ENCODE data around the gene PIGP. TPM values are rescaled to one million over a fixed set of nuclear protein-coding genes. Genes with fewer than 3 reads are reported as not detected.
A peak's percentile ranks its signal among the peaks of the same experiment; 100 is the strongest.

PIGP gene
- total RNA-seq, 8 experiments from 2014 or later: 14.3 to 51.6 (median 22.1) TPM

GRCh38 chr21:37032293-37032692 lies 40.6 kb downstream of the PIGP start:
- WGBS, 10 experiments: 56 to 90% (median 85%) methylated on average over 1 to 5 of the region's 5 CpGs; no CpG with 5 or more reads in 1 of the 10 experiments
- in situ Hi-C loops (cut with MboI; ENCODE audit: low pct_unique_long_range_greater_than_20kb in 2 of 9, low sequenced_read_pairs in 9 of 9, unreplicated experiment in 9 of 9): no loop called here
- no peak for ATAC-seq (replicated peaks in 6 of 8)
- no peak overlapping the region for H3K27ac ChIP-seq
- no peaks in the 10 kb centered on the region for H3K4me1 ChIP-seq (replicated peaks in 1 of 2)
- no peak overlapping the region for H3K4me3 ChIP-seq

- ATAC-seq (replicated peaks in 6 of 8): no peak
- Histone ChIP-seq H3K4me1 (replicated peaks in 1 of 2) (peaks cover 0 to 6% of the 10 kb centered on the region in 2 donors), H3K27ac (no peak overlapping the region), H3K4me3 (no peak overlapping the region)
- in situ Hi-C loops (cut with MboI; ENCODE audit: low pct_unique_long_range_greater_than_20kb in 2 of 9, low sequenced_read_pairs in 9 of 9, unreplicated experiment in 9 of 9): no loop called here
- 88 to 100% (median 93%) methylated on average over 1 to 4 of the region's 4 CpGs for WGBS, 10 experiments
Measured at GRCh38 chr21:37030864-37031263, 42.0 kb downstream of the PIGP start.

- peak in 4 of 8 experiments; percentile 40 to 89 (median 82) for ATAC-seq (replicated peaks in 6 of 8)
- in situ Hi-C loops (cut with MboI; ENCODE audit: low pct_unique_long_range_greater_than_20kb in 2 of 9, low sequenced_read_pairs in 9 of 9, unreplicated experiment in 9 of 9): no loop called here
- Histone ChIP-seq H3K4me1 (replicated peaks in 1 of 2) (peaks cover 0 to 6% of the 10 kb centered on the region in 2 donors), H3K27ac (no peak overlapping the region), H3K4me3 (no peak overlapping the region)
- WGBS, 10 experiments: 17 to 100% (median 70%) methylated on average over 1 to 4 of the region's 4 CpGs
Measured at GRCh38 chr21:37028570-37028969, 44.3 kb downstream of the PIGP start.

GRCh38 chr21:37026499-37026898 lies 46.4 kb downstream of the PIGP start:
- Histone ChIP-seq H3K4me3 (no peak overlapping the region), H3K27ac (no peak overlapping the region), H3K4me1 (replicated peaks in 1 of 2) (peaks cover 0 to 6% of the 10 kb centered on the region in 2 donors)
- WGBS, 10 experiments: 0 to 63% (median 44%) methylated on average over 1 to 4 of the region's 4 CpGs; no CpG with 5 or more reads in 3 of the 10 experiments
- ATAC-seq (replicated peaks in 6 of 8): peak in 5 of 8 experiments; percentile 52 to 73 (median 66)
- in situ Hi-C loops (cut with MboI; ENCODE audit: low pct_unique_long_range_greater_than_20kb in 2 of 9, low sequenced_read_pairs in 9 of 9, unreplicated experiment in 9 of 9): no loop called here

GRCh38 chr21:37017951-37018679 lies 54.8 kb downstream of the PIGP start:
- H3K4me3 ChIP-seq: no peak overlapping the region
- WGBS, 10 experiments: 30 to 100% (median 69%) methylated on average over 1 to 9 of the region's 13 CpGs; no CpG with 5 or more reads in 1 of the 10 experiments
- in situ Hi-C loops (cut with MboI; ENCODE audit: low pct_unique_long_range_greater_than_20kb in 2 of 9, low sequenced_read_pairs in 9 of 9, unreplicated experiment in 9 of 9): no loop called here
- ATAC-seq (replicated peaks in 6 of 8): no peak
- no peaks in the 10 kb centered on the region for H3K4me1 ChIP-seq (replicated peaks in 1 of 2)
- H3K27ac ChIP-seq: no peak overlapping the region

Other genes with a start within 250 kb of the PIGP start
- gene HLCS, start 106.4 kb downstream of the PIGP start, total RNA-seq: 10 to 100 TPM in 7 of 8 experiments, 1 to 10 TPM in 1; 8.7 to 19.0 (median 18.1) TPM
- gene RIPPLY3, start 66.4 kb downstream of the PIGP start, total RNA-seq: under 1 TPM in 6 of 8 experiments, not detected in 2; 0.14 to 0.43 (median 0.16) TPM
- gene TTC3, start 183 bp upstream of the PIGP start, total RNA-seq: 100 to 1,000 TPM; 118 to 422 (median 314) TPM
- 10 to 100 TPM; 28.3 to 43.8 (median 37.0) TPM for gene VPS26C, start 194.3 kb upstream of the PIGP start, total RNA-seq